NCI-H2196 (cell line): ENCODE data around the gene PGS1.

Source experiments
- DNase-seq: peaks from one replicate; lab custom pipeline; 2025; ENCODE audit not compliant: unreplicated experiment; lab: John Stamatoyannopoulos, UW

Gene PGS1

DNA sequence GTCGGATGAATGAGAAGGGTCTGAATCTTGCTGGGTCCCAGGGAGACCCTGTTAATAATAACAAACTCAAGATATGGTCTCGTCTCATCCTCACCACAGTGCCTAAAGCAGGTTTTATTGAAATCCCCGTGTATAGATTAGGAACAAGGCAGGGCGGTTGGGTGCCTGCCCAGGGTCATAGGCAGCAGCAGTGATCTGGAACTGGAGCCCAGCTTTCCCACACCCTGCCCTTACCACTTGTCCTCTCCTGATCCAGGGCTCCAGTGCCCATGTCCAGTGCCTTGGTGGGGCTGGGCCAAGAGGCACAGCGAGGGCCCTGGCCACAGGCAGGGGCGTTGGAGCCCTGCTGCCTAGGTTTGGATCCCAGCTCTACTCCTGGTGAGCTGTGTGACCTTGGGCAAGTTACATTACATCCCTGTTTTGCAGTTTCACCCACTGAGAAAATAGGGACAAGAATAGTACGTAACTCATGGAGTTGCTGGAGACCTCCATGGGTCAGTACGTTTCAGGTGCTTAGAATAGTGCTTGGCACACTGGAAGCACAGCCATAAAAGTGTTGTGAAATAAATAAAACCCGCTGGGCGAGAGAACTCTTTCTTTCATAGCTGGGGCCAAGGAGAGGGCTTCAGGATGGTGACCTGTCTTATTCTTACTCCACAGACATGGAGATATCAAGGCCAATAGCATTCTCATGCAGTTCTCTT lies 32.5 kb upstream of the PGS1 start:
- no peak for DNase-seq

DNA sequence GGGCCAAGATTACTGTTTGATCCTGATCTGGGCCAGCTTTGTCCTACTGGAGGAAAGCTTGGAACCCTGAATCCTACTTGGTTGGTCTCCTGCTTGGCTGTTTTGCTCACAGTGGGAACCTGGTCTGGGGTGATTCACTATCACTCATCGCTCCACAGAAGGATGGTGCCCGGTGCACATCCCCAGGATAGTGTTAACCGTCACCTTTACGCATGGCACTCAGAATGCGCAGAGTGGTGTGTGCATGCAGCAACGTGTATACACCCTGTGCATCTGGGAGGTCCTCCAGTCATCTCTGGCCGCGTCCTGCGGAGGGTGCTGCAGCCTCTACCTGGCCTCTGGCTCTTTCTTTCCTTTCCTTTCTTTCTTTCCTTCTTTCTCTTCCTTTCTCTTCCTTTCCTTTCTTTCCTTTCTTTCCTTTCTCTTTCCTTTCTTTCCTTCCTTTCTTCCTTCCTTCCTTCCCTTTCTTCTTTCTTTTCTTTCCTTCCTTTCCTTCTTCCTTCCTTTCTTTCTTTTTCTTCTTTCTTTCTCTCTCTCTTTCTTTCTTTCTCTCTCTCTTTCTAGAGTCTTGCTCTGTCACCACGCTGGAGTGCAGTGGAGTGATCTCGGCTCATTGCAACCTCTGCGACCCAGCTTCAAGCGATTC lies 31.7 kb upstream of the PGS1 start:
- DNase-seq: no peak

DNA sequence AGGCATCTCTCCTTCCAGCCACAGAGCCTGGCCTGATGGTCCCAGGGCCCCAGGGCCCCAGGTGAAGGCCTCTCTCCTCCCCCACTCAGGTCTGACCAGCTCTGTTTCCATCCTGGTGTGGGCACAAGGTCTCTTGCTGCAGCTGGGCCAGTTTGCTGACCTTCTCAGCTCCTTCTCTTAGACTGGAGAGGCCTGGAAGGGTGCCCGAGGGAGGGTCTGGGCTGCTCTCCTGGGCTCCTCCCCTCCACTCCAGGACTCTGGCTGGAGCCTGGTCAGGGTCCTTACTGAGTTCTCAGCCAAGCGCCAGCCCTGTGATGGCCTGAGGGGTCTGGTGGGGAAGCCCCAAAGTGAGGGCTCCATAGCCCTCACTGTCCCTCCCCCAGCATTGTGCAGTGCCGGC lies 31.0 kb upstream of the PGS1 start:
- DNase-seq: no peak

DNA sequence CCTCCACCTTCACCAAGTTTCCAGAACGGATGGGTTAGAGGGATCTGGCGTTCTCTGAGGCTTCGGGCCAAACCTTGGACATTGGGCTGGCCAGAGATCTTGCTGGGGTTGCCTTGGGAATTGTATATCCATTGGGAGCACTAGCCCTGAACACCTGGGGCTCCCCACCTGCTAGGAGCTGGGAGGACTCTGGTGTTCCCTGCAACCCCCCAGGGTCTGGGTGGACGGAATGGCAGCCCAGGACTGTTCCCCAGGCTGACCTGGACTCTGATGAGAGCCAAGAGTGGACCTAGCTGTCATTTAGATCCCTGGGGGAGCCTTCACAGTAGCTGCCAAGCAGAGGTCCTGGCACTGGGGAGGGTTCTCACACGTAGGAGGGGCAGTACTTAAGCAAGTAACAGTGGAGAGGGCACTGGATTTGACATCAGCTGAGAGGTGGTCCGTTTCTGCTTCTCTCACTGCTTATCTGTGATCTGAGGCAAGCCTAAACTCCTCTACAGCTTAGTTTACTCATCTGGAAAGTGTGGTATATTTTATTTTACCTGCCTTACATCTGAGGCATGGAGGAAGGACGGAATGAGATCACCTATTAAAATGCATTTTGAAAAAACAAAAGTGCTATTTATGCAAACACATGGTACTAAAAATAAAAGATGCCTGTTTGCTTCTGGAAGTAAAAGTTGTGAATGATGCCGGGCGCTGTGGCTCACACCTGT lies 30.2 kb upstream of the PGS1 start:
- DNase-seq: no peak

DNA sequence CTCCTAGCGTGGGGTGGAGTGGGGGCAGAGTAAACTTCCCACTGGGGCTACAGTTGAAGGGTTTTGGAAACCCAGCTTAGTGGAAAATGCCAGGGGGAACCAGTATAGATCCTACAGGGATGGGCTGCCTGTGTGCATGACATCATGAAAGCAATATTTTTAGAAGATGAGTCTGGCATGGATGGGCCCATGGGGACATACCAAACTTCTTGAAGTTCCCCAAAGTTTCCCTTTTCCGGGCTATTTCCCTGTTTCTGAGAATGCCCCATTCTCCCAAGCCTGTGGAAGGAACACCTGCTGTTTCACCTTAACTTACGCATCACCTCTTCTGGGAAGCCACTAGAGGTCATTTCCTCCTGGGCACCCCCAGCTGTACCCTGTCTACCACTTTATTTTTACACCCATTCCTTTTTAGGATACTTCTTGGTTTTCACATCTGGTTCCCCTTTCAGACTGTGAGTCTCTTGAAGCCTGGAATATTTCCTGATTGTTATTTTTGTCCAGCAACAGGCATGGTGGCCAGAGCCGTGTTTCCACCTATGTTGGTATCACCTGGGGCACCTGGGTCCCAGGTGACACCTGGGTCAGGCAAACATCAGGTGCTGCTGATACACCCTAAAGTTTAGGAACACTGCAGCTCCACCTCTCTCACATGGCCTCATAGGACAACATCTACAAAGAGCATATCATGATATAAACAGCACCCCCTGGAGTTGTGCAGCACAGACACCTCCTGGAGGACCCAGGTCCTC lies 28.4 kb upstream of the PGS1 start:
- no peak for DNase-seq

DNA sequence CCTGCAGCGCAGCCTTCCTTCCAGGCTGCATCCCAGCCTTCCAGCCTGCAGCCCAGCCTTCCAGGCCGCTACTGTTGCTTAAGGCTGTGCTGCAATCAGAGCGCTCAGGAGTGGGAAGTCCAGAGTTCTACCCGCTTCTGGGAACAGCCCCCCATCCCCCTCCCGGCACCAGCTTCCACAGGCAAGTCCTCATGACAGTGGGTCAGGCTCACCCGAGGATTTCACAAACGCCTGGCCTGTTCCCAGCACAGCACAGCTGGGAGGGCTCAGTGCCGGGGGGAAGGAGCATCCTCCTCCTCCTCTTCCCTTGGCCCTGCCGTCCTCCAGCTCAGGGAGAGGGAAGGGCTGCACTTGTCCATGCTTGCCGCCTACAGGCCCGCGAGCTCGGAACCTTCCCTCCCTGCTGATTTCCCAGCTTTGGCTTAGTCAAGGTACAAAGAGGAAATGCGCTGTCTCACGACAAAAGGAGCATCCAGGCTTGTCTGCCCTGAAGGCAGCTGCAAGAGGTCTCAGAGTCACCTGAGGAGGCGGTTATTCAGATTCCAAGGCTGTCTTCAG lies 26.9 kb upstream of the PGS1 start:
- DNase-seq: peak; percentile 79

DNA sequence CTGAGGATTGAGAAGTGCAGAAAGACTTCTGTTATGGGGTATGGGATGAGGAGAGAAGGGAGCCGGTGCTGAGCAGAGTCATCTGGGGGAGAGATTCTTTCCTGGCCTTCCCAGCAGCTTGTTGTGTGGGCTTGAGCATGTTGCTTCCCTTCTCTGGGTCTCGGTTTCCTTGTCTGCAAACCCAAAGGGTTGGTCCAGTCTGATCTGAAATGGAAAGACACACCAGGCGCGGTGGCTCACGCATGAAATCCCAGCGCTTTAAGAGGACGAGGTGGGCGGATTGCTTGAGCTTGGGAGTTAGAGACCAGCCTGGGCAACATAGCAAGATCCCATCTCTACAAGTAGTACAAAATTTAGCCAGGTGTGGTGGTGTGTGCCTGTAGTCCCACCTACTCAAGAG lies 24.6 kb upstream of the PGS1 start:
- no peak for DNase-seq

DNA sequence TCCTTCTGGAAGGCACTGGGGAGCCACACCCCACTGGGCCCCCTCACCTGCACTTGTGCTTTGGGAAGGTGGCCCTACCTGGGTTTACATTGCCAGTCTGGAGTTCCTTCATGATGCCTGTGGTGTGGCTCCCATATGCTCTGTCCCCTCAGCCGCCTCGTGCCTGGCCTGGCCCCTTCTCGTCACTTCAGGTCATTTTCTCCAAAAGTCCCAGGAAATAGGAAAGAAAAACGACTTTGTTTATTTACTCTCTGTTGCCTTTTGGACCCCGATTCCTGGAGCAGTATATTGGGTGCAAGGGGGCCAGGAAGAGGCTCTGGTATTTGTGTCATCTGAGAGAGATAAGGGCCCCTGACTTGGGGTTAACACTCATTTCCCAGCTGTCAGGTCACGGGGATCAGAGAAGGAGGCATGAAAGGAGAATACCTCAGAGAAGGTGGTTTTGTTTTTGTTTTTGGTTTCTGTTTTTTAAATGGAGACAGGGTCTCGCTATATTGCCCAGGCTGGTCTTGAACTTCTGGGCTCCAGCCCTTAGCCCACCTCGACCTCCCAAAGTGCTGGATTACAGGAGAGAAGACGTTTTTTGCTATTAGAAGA lies 23.3 kb upstream of the PGS1 start:
- DNase-seq: no peak

DNA sequence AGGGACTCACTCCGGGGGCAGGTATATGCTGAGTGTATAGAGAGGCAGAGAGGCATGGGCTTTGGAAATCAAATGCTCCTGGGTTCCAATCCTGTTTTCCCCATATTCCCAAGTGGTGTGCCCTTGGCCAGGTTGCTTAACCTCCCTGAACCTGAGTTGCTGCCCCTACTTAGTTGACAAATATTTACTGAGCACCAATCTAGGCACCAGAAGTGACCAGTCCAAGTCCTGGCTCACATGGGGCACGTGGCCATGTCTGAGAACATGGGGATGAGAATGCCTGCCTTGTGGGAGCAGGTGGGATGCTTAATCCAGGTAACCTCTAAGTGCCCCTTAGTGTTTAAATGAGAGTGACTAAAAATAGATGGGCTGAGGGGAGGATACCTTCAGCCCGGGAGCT lies 22.7 kb upstream of the PGS1 start:
- no peak for DNase-seq

DNA sequence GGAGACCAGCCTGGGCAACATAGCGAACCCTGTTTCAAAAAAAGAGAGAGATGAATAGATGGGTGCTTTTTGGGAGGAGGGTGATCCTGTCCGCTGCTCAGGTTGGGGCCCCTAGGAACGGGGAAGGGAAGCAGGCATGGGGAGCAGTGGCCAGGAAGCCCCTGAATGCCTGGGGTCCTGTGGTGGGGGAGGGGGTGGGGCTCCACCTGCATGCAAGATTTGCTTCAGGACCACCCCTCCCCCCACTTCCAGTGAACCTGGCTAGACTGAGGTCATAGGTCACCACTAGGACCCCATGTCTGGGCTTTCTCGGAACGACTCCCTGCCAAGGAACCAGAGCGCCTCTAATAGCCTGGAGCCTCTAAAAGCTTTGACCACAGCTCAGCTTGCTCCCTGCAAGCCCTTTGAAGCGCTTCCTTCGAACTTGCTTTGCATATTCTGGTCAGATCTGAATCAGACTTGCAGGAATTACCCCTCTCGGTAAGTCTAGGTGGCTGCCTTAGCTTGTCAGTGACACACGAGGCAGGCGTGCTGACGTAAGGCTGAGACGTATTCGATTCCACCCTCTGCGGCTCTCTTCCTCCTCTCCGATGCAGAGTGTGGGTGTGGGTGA lies 22.2 kb upstream of the PGS1 start:
- DNase-seq: no peak

DNA sequence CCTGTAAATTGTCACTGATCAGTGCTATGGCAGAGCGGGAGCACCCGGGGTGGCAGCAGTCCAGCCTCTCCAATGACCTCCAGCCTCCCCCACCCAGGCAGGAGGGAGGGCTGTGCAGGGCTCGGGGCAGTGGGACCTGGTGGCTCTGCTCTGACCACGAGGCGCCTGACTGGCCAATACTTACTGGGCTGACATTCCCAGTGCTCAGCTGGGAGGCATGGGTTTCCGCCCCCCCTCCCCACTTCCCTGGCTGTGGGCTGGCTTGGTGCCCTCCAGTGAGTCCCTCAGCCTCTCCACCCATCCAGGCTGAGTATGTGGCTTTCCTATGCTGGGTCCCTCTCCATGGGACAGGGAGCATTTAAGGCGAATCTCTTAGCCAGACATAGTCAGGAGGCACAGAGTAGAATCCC lies 21.3 kb upstream of the PGS1 start:
- DNase-seq: no peak

DNA sequence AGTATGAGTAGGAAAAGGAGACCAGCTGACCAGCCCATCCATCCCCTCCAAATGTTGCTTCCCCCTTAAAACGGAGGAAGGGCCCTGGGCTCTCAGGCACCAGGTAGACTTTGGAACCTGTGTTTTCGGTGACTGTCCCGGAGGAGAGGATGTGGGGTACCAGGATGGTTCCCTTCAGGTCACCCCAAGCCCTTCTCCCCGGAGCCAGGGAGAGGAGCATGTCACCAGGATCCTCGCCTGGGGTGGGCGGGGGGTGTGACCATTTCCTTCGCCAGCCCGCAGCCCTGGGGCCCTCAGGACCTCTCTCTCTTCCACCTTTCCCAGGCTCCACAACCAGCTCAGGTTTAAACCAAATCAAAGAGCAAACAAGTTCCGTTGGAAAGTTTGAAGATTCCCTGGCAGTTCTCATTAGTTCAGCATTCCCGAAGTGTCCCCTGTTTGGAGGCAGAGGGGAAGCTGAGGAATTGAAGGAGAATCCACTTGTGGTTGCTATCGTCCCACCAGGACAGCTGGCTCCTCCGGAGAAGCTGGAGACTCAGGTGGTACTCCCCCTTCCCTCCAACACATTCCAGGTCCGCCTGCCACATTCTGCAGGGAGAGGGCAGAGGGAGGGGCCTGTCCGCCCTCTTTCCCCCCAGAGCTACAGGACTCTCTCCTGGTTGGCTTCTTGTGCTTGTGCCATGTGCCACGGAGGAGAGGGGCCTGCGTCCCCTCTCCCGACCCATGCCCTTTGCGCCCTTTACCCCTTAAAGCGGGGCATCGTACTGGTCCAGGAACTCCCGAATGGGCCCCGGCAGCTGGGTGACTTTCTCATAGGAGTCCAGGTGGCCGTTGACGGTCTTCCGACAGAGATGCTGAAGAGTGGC lies 20.5 kb upstream of the PGS1 start:
- DNase-seq: no peak

DNA sequence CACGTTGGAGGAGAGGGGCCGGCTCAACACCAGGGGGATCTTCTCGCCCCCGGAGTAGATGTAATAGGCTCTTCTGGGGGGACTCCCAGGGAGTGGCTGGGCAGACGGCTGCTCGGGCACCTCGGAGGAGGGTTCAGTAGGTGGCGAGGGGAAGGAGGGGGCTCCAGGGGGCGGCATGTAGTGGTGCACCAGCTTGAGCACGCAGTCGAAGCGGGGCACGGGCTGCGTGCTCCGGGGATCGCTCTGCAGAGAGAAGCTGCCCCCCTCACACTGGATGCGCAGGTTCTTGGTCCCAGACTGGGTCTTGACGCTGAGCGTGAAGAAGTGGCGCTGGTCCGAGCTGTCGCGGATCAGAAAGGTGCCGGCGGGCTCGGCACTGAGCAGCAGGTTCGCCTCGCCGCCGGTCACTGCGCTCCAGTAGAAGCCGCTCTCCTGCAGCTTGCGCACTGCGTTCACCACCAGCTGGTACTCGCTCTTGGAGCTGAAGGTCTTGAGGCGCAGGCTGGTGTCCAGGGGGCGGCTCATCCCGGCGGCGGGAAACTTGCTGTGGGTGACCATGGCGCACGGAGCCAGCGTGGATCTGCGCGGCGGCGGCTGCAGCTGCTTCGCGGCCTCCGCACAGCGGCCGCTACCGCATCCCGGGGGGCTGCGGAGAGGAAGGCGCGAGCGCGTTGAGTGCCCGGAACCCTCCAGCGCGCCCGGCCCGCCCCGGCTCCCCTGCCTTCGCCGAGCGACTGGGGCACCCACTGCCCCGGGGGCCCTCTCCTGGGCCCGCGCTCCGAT lies 19.7 kb upstream of the PGS1 start:
- no peak for DNase-seq

DNA sequence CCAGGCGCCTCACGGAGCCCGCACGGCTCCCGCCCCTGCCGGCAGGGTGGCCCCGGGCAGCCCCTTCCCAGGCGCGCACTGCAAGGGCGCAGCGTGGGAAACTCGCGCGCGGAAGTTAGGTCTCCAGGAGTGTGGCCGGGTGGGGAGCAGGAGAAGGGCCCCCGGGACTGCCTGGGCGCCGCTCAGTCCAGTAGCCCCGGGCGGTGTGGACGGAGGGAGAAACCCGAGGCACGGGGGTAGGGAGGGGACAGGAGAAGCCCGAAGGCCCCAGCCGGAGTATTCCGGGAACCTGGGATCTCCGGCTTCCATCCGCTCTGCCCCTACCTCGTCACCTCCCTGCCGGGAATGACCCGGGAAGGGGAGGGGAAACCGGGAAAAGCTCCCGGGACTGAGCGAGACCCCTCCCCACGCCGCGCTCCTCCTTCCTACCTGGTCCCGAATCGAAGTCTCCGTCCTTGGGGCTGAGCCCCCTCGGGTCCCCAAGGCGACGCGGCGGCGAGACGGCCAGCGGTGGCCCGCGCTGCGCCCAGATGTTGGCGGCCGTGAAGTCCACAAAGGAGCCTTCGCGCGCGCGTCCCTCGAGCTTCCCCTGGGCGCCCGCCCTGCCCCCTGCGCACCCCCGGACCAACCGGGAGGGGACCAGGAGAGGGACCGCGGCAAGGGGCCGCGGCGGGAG lies 19.0 kb upstream of the PGS1 start:
- DNase-seq: no peak

DNA sequence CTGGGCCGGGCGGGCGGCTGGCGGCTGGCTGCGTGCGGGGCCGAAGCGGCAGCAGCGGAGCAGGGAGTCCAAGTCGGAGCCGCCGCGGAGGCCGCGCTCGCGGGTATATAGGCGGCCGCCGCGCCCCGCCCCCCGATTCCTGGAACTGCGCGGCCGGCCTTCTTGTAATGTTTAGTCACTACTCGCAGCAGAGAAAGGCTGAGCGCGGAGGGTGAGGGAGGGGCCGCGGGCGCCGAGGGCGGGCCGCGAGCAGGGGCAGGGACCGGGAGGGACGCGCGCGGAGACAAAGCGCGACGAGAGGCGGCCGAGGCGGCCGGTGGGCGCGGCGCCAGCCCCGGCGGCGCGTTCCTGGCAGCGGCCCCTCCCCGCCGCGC lies 18.5 kb upstream of the PGS1 start, which contains the start of gene SOCS3:
SOCS3 (minus strand) TSS at position 81 of the 374 bp plus-strand sequence. CDS start 982 bp downstream, outside the sequence.
- DNase-seq: peak; percentile 99

DNA sequence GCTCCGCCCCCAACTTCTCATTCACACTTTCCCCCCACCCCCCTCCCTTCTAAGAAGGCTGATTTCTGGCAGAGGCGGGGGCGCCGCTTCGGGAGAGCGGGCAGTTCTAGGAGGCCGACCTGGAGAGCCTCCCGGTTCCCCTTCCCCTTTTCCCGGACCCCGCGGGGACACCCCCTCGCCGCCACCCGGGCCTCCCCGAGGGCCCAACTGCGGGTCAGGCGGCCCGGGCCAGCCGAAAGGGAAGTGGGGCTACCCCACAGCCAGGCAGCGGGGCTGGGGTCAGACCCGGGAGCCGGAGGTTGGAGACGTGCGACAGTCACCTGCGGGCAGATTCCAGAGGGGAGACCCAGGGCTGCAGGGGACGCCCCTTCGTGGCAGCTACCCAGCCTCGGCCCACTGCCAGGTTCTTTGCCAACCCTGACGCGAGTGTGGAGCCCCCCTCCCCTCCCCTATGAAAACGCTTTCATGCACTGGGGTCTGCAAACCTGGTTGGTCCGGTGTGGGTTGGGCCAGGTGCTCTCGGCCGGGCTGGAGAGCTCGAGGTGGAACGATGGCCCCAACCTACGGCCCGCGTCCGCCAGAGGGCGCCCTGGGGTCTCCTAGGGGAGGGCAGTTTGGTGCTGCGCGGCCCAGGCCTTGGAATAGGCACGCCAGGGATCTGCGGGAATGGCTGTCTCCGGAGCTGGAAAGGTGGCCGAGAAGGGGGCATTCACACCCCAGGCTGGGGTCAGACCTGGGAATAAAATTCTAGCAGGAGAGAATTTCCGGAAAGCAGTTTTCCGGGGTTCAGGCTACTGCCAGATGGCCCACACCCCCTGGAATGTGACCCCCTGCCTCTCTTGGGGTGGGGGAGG lies 17.9 kb upstream of the PGS1 start:
- DNase-seq: peak; percentile 100

DNA sequence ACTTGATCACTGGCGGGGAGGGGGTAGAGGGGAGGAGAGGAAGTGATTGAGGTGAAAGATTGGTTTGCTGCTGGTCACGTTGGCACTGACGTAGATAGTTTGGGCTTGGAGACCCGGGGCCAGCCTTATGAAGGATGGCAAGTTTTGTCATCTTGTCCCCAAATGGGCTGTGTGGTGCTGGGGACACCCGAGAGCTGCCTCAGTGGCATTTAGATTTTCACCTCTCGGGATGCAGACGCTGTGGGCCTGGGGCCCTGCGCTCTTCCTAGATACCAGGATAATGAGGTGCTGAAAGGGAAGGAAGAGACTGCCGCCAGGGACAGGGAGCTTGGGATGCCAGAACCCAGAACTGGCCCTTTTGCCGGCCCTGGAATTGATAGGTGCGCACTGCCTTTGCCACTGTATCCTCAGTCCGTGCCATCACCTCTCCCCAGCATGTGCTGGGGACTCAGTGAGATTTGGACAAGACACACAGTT lies 17.2 kb upstream of the PGS1 start:
- no peak for DNase-seq
